ENCODE results near the gene PRSS57. TPM values are rescaled to one million over a fixed set of nuclear protein-coding genes. Genes with fewer than 3 reads are reported as not detected.
A peak's percentile ranks its signal among the peaks of the same experiment; 100 is the strongest.

PRSS57 gene
- total RNA-seq, 4 donors from 2014 or later = not detected

- H3K9me3 ChIP-seq = peaks cover 0 to 24% (median 2%) of the 10 kb centered on the region in 3 donors
These were observed 44.9 kb upstream of the PRSS57 start for GRCh38 chr19:739998-740715.

DNA sequence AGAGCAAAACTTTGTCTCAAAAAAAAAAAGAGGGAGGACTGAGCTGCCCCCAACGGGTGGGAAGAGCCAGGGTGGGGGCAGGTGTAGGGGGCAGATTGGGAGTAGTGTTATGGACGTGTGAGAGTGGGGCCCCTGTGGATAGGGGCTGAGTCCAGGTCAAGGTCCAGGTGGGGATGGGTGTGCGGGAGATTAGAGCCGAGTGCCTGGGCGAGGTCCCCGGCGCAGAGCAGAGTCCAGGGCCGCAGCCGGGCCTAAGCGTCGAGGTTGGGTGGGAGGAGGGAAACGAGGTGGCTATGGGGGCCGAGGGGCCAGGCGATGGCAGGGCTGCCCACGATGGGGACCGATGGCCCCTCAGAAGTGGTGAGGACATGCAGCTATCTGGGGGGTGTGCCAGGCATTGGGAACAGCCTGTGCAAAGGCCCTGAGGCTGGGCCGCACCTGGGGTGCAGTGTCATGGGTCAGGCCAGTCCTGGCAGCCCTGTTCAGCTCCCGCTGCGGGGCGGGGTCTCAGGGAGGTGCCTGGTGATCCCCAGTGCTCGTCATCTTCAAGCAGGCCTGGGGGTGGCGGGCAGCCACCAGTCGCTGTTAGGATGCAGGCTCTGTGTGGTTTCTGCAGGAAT is 43.4 kb upstream of the PRSS57 start:
- 85 to 86% methylated on average over 3 to 14 of the region's 23 CpGs for WGBS, 2 donors (ENCODE audit: low coverage in 1 of 2)
- Histone ChIP-seq H3K27ac (no peak overlapping the region), H3K4me3 (no peak overlapping the region), H3K4me1 (peaks cover 0 to 9% (median 0%) of the 10 kb centered on the region in 3 donors), H3K36me3 (peaks cover 0 to 35% of the 10 kb centered on the region in 2 donors), H3K9me3 (peaks cover 0 to 8% (median under 1%) of the 10 kb centered on the region in 3 donors), H3K27me3 (no peaks in the 10 kb centered on the region)
- no peak for ATAC-seq
- no peak for TF ChIP-seq CTCF (IDR thresholded peaks at IDR 0.05)
- no peak for TF ChIP-seq POLR2AphosphoS5 (IDR thresholded peaks at IDR 0.05)

More at GRCh38 chr19:739998-740715, 44.9 kb upstream of the PRSS57 start:
- TF ChIP-seq POLR2A (IDR thresholded peaks at IDR 0.05) (no peak), POLR2AphosphoS5 (IDR thresholded peaks at IDR 0.05) (no peak), CTCF (IDR thresholded peaks at IDR 0.05) (no peak), EP300 (IDR thresholded peaks at IDR 0.05) (no peak)
- Histone ChIP-seq H3K4me1 (no peaks in the 10 kb centered on the region), H3K27me3 (no peaks in the 10 kb centered on the region), H3K4me3 (no peak overlapping the region), H3K27ac (no peak overlapping the region), H3K36me3 (peaks cover 0 to 33% of the 10 kb centered on the region in 2 donors)
- 85% methylated on average over 4 of the region's 36 CpGs; no CpG with 5 or more reads in 1 of the 2 donors for WGBS, 2 donors (ENCODE audit: low coverage in 1 of 2)
- ATAC-seq = no peak

DNA sequence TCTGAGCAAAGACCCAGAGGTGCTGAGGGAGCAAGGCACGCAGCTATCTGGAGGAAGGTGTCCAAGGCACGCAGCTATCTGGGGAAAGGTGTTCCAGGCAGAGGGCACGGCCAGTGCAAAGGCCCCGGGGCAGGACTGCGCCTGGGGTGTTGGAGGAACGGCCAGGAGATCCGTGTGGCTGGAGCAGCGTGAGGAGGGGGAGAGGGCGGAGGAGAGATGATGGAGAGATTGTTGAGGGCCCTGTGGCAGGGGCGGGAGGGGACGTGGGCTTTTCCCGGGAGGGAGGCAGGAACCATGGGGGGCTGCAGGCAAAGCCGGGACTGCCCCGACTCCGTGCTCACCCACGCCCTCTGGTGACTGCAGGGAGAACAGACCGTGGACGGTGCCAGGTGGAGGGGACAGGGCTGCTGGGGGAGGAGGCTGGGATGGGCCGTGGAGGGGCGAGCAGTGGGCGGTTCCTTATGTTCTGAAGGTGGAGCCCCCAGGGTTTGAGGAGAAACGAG is 42.4 kb upstream of the PRSS57 start:
- Histone ChIP-seq H3K27ac (no peak overlapping the region), H3K4me3 (no peak overlapping the region), H3K9me3 (no peaks in the 10 kb centered on the region), H3K36me3 (peaks cover 0 to 44% of the 10 kb centered on the region in 2 donors), H3K27me3 (no peaks in the 10 kb centered on the region), H3K4me1 (peaks cover 0 to 9% (median 0%) of the 10 kb centered on the region in 3 donors)
- peak; percentile 41 for ATAC-seq
- 42 to 67% methylated on average over 3 to 20 of the region's 22 CpGs for WGBS, 2 donors (ENCODE audit: low coverage in 1 of 2)
- peak in 3 of 4 experiments; percentile 36 to 62 (median 55) for TF ChIP-seq CTCF (IDR thresholded peaks at IDR 0.05)
- TF ChIP-seq EP300 (IDR thresholded peaks at IDR 0.05) = no peak
- no peak for TF ChIP-seq POLR2AphosphoS5 (IDR thresholded peaks at IDR 0.05)

GRCh38 chr19:736125-736524 is 40.9 kb upstream of the PRSS57 start:
- WGBS, 2 donors (ENCODE audit: low coverage in 1 of 2) = no CpG with 5 or more reads among the region's 32 CpGs
- no peaks in the 10 kb centered on the region for H3K27me3 ChIP-seq
- TF ChIP-seq CTCF (IDR thresholded peaks at IDR 0.05) (no peak), POLR2AphosphoS5 (IDR thresholded peaks at IDR 0.05) (no peak), EP300 (IDR thresholded peaks at IDR 0.05) (no peak)
- no peak for ATAC-seq
- H3K9me3 ChIP-seq = no peaks in the 10 kb centered on the region
- no peak overlapping the region for H3K4me3 ChIP-seq
- no peak overlapping the region for H3K27ac ChIP-seq
- H3K4me1 ChIP-seq = peaks cover 0 to 9% (median 0%) of the 10 kb centered on the region in 3 donors
- peaks cover 0 to 53% of the 10 kb centered on the region in 2 donors for H3K36me3 ChIP-seq
